ENCODE data around the gene ARHGAP6.
A peak's percentile ranks its signal among the peaks of the same experiment; 100 is the strongest.
"Not testable (repeated sequence)": the region's sequence is repeated elsewhere in the genome, so short reads cannot be mapped to it uniquely, and the experiment has no call there.

Gene ARHGAP6

GRCh38 chrX:11272290-11272689 lies 393.4 kb downstream of the ARHGAP6 start:
- DNase-seq: no peak

DNA sequence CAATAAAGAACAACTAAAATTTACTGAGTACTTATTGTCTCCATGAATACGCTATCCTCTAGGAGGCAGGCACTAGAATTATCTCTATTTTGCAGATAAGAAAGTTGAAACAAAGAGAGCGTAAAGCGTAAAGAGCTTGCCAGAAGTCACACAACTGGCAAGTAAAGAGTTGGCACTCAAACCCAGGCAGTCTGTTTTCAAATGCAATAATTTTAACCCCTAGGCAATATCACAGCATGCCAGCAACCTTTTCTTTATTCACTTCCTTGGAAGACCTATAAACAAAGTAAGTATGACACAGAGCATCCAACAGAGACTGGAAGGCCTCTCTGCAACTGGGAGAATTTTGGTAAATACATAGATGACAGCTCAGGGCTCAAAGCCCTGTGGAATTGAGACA lies 395.7 kb downstream of the ARHGAP6 start:
- DNase-seq: no peak

DNA sequence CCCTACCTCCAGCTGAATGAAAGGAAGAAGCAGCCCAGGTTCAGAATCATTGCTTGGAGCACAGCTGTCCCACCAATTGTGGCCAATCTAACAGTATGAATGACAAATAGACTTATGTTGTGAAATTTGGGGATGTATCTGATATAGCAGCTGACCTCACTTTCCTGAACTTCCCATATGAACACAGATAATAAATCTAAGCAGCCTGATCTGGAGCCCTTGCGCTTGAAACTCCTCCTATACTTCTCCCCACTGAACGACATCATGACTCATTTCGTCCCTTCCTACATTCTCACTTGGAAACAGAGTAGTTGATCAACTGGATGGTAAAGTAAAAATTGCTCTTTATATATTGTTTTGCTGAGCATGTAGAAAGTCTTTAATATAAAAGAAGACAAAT lies 396.7 kb downstream of the ARHGAP6 start:
- no peak for DNase-seq

- no peak for DNase-seq
Observed at GRCh38 chrX:11267425-11267824, 398.3 kb downstream of the ARHGAP6 start.

GRCh38 chrX:11266573-11267003 lies 399.1 kb downstream of the ARHGAP6 start:
- DNase-seq: no peak

GRCh38 chrX:11265352-11265751 lies 400.4 kb downstream of the ARHGAP6 start:
- DNase-seq: no peak

DNA sequence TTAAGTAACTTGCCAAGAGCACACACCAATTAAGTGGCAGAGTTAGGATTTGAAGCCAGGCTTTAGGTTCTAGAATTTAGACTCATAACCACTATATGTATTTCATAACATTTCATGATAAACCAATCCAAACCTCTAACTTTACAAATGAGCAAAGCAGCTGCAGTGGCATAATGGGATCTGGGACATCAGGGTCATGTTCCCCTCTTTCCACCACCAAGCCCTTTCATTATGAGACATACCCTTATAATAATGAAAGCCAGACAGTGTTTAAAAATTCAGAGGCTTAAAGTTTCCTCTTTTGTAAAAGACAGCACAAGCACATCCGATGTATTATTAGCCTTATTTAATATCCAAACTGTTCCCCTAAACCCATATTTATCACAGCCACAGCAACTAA lies 400.8 kb downstream of the ARHGAP6 start:
- DNase-seq: no peak

DNA sequence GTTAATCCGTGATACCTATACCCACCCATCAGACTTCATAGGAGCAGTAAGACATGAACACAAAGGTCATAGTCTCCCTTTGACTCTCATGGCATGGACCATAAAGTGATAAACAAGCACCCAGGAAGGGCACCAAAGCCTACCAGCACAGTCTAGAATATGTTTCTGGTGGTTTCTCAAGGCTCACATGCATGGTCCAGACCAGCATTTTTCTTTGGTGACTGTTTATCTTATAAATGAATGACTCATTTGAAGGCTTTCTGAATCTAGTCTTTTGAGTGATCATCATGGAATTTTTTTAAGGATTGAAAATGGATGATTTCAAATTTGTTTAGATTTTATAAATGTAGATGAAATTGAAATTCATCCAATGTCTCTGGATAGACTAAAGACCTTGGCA lies 404.5 kb downstream of the ARHGAP6 start:
- no peak for DNase-seq

GRCh38 chrX:11259437-11259836 lies 406.3 kb downstream of the ARHGAP6 start:
- no peak for DNase-seq

GRCh38 chrX:11257711-11258110 lies 408.0 kb downstream of the ARHGAP6 start:
- no peak for DNase-seq

- no peak for DNase-seq
Observed at GRCh38 chrX:11257290-11257689, 408.4 kb downstream of the ARHGAP6 start.

GRCh38 chrX:11254417-11255109 lies 411.2 kb downstream of the ARHGAP6 start:
- peak; percentile 10 for DNase-seq

DNA sequence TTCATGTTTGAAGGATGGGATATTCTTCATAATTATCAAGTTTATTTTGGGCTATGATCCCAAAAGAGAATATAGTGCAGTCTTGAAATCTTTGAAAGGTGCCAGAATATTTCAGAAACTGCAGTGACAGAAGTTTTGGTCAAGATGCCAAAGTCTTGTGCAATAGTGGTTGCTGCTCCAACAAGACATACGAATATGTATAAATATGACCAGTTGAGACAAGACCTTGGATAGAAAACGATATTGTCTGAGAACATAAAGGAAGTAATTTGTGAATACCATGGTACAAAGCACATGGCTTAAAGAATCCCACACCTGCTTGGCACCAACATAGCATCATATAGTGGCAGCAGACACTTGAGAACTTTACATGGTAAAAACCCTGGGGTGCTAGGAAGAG lies 421.1 kb downstream of the ARHGAP6 start:
- DNase-seq: no peak

GRCh38 chrX:11242704-11243103 lies 423.0 kb downstream of the ARHGAP6 start:
- no peak for DNase-seq

DNA sequence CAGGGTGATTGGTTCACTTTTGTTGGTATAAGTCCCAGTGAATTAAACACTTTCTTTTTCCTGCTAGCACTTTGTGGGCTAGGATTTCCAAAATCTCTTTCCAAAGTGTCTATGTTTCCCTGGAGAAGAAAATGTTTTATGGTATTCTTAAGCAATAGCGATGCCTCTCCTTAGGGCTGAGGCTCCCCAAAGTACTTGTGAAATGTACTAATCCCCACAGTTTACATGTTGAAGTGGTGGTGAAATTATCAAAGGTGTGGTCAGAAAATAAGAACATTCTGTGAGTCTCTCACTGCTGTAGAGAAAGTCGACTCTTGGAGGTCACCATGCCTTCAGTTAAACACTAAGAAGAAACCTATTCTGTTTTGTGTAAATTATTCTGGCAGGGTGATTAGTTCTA lies 424.0 kb downstream of the ARHGAP6 start:
- DNase-seq: no peak

DNA sequence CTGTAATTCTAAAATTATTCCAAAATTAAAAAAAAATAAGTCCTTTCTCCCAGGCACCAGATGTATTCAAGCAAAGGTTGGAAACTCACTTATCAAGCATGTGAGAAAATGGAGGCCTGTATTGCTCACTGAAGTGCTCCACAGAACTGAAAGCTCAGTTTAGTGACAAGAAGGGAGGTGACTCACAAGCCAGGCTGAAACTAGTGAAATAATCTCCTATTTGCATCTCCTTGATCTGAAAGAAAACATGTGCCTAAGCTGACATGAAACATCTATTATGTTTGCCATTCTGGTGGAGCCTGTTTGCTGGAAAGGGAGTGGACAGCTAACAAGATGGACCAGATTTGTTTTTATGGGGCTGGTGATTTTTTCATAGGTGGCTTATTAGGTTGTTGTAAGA lies 426.5 kb downstream of the ARHGAP6 start:
- DNase-seq: peak; percentile 15

DNA sequence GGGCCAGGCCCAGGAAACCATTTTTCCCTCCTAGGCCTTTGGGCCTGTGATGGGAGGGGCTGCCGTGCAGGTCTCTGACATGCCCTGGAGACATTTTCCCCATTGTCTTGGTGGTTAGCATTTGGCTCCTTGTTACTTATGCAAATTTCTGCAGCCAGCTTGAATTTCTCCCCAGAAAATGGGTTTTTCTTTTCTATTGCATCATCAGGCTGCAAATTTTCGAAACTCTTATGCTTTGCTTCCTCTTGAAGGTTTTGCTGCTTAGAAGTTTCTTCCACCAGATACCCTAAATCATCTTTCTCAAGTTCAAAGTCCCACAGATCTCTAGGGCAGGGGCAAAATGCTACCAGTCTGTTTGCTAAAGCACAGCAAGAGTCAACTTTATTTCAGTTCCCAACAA lies 430.3 kb downstream of the ARHGAP6 start:
- not testable (repeated sequence) for DNase-seq

GRCh38 chrX:11215191-11215921 lies 450.4 kb downstream of the ARHGAP6 start:
- DNase-seq: no peak

DNA sequence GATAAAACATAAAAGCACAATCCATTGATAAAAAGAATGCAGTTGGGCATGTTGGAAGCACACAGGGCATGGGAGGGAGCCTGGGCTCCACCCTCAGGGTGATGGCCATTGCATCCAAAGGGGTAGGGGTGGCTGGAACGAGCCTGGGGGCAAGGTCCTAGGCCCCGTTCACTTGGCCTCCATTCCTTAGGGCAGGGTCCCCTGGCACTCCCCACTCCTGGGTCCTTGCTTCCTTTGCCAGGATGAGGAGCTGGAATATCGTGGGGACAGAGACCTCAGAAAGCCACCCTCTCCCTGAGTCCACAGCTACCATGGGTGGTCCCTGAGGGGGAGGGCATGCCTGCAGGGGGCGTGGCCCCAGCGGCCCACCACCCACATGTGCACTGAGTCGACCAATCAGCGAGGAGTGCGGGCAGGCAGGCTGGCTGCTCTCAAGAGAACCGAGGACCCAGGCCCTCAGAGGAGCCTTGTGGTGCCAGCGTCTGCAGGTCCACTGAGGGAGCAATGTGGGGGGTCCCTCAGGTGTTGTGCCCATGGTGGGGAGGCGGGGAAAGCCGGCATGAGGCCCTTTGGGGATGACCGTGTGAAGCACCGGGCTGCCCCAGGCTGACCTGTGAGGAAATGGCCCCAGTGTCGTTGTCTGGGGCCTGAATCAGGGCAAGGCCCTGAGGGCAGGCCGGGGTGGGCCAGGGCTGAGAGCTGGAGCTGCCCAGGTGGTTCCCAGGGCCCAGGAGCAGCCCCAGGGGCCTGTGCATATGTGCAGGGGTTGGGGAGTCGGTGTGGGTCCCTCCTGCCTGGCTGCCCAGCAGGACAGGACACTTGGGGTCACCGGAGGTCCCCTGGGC lies 451.2 kb downstream of the ARHGAP6 start:
- no peak for DNase-seq

GRCh38 chrX:11212741-11213140 lies 453.0 kb downstream of the ARHGAP6 start:
- DNase-seq: no peak

DNA sequence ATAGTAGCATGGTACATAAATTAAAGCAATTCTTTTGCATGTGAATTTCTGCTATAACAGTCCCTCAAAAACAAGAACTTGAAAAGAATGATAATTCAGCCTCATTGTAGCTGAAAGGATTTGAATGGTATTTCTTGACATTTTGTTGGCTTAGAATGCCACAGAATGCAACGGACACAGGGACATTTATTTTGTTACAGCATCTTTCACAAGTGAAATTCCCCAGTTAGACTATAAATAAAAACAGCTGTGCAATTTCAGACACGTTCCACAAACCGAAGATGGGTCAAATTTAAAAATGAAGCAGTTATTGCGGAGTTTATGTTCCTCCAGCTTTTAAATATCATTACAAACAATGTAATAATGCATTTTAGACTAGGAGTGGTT lies 455.3 kb downstream of the ARHGAP6 start:
- DNase-seq: no peak

GRCh38 chrX:11209798-11210414 lies 455.8 kb downstream of the ARHGAP6 start:
- peak; percentile 7 for DNase-seq

GRCh38 chrX:11206716-11207115 lies 459.0 kb downstream of the ARHGAP6 start:
- DNase-seq: no peak

Measured in hematopoietic multipotent progenitor cell treated with erythropoietin and hydrocortisone succinate and interleukin-3 and kit ligand, for 8 days (in vitro differentiated cells).